ENCODE results near the gene RALGAPA1.

DNA sequence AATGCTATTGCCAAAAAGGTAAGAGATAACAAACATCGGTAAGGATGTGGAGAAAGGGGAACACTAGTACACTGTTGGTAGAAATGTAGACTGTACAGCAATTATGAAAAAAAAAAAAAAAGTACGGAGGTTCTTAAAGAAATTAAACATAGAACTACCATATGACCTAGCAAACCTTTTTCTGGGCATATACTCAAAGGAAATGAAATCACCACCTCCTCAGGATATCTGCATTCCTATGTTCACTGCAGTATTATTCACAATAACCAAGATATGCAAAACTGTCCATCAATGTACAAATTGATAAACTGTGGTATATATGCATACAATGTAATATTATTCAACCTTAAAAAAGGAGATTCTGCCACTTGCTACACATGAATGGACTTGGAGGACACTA, 214.5 kb downstream of the RALGAPA1 start:
- TF ChIP-seq, protein P1, sequence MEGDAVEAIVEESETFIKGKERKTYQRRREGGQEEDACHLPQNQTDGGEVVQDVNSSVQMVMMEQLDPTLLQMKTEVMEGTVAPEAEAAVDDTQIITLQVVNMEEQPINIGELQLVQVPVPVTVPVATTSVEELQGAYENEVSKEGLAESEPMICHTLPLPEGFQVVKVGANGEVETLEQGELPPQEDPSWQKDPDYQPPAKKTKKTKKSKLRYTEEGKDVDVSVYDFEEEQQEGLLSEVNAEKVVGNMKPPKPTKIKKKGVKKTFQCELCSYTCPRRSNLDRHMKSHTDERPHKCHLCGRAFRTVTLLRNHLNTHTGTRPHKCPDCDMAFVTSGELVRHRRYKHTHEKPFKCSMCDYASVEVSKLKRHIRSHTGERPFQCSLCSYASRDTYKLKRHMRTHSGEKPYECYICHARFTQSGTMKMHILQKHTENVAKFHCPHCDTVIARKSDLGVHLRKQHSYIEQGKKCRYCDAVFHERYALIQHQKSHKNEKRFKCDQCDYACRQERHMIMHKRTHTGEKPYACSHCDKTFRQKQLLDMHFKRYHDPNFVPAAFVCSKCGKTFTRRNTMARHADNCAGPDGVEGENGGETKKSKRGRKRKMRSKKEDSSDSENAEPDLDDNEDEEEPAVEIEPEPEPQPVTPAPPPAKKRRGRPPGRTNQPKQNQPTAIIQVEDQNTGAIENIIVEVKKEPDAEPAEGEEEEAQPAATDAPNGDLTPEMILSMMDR (conservative IDR thresholded peaks at IDR 0.05; ENCODE audit: low read length): no peak
- no peak for TF ChIP-seq EZH2phosphoT487 (IDR thresholded peaks at IDR 0.05; ENCODE audit: borderline replicate concordance, low read depth, low read length)
